AG09319 (cell line): ENCODE measurements around the gene CCDC124.
A peak's percentile ranks its signal among the peaks of the same experiment; 100 is the strongest.
"Not testable (repeated sequence)": the region's sequence is repeated elsewhere in the genome, so short reads cannot be mapped to it uniquely, and the experiment has no call there.

ENCODE experiments used
- DNase-seq: peaks from one replicate; pipeline ENCODE4 v3.0.0-alpha.2; 2010; ENCODE audit warnings: low read depth; ENCODE audit errors: extremely low read depth
- TF ChIP-seq, protein P1 (sequence below): IDR thresholded peaks from 2 replicates; pipeline ENCODE4 v1.5.1; 2011; ENCODE audit warnings: low read depth, mild to moderate bottlenecking, inconsistent platforms, low read length, moderate library complexity

Gene CCDC124

DNA sequence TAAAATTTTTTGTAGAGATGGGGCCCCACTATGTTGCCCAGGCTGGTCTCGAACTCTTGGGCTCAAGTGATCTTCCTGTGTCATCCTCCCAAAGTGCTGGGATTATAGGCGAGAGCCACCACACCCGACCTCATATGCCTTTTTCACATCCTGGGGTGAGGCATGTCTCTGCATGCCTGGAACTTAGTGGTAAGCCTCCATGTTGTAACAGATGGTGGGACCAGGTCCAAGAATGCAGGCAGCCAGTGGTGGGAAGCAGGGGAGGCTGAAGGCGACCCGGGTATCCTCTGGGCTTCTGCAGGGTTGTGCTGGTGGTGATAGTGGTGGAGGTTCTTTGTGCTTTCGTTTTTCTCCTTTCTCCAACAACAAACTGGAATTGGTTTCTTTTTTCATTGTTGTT lies 30.1 kb upstream of the CCDC124 start:
- TF ChIP-seq, protein P1, sequence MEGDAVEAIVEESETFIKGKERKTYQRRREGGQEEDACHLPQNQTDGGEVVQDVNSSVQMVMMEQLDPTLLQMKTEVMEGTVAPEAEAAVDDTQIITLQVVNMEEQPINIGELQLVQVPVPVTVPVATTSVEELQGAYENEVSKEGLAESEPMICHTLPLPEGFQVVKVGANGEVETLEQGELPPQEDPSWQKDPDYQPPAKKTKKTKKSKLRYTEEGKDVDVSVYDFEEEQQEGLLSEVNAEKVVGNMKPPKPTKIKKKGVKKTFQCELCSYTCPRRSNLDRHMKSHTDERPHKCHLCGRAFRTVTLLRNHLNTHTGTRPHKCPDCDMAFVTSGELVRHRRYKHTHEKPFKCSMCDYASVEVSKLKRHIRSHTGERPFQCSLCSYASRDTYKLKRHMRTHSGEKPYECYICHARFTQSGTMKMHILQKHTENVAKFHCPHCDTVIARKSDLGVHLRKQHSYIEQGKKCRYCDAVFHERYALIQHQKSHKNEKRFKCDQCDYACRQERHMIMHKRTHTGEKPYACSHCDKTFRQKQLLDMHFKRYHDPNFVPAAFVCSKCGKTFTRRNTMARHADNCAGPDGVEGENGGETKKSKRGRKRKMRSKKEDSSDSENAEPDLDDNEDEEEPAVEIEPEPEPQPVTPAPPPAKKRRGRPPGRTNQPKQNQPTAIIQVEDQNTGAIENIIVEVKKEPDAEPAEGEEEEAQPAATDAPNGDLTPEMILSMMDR: no peak
- DNase-seq: peak; percentile 7

DNA sequence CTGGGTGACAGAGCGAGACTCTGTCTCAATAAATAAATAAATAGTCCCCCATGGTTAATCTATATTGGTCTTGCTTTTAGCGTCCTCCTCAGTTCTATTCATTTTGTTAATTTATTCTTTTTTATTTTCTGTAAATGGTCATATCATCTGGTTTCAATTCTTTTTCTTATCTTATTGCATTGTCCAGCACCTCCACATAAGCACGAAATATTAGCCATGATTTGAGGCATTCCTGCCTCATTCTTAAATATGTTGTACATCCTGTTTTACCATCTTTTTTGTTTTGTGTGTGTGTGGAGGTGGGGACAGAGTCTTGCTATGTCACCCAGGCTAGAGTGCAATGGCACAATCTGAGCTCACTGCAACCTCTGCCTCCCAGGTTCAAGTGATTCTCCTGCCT lies 24.6 kb upstream of the CCDC124 start:
- no peak for DNase-seq
- TF ChIP-seq, protein P1: no peak

DNA sequence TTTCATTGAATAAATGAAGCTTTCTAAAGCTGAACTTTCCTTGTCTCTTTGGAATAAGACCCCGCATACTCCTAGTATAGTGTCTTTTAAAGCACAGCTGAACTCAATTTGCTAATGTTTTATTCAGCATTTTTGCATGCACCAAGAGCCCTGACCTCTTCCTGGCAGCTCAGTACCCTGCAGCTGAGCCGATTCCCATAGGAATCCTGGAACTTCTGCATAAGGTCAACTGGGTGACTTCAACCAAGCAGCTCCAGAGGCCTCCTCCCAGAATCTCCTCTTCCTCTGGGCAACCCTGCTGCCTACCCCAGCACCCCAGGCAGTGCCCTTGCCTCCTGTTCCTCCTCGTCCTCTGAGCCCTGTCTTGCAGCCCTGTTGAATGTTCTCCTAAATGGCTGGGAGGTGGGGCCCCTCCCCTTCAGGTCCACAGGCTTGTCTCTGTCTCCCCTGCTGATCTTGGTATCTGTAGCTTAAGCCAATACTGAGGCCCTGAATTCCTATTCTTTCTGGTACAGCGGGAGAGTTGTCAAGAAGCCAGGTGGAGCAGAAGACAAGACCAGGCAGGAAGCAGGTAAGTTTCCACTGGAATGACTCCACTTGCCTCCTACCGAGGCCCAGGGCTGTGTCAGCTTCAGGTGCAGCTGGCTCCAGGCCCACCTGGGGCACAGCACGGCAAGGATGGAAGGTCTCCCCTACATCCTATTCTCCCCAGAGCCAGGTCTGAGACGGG lies 23.6 kb upstream of the CCDC124 start:
- TF ChIP-seq, protein P1: no peak
- DNase-seq: no peak

DNA sequence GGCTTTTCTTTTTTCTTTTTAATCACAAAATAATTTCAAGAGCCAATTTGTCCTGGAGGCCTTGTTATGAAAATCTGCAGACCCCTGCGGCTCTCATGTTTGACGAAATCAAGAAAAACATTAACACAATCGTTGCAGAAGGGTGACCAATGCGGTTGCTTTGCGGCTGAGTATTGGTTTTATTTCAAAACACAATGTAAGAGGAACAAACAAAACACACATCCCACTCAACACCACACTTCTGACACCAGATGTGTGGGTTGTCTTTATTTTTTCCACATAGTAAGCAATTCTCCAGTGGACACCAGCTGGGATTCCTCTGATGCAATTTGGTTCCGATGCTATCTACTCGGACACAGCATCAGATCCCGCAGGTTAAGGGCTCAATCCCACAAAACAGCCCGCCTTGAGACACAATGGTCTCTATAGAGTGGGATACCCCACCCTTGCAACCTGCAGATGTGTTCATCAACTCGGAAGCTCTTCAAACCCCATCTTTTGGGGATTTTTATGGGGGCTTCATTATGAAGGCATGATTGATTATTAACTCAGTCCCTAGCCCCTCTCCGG lies 21.9 kb upstream of the CCDC124 start:
- no peak for DNase-seq
- TF ChIP-seq, protein P1: no peak

DNA sequence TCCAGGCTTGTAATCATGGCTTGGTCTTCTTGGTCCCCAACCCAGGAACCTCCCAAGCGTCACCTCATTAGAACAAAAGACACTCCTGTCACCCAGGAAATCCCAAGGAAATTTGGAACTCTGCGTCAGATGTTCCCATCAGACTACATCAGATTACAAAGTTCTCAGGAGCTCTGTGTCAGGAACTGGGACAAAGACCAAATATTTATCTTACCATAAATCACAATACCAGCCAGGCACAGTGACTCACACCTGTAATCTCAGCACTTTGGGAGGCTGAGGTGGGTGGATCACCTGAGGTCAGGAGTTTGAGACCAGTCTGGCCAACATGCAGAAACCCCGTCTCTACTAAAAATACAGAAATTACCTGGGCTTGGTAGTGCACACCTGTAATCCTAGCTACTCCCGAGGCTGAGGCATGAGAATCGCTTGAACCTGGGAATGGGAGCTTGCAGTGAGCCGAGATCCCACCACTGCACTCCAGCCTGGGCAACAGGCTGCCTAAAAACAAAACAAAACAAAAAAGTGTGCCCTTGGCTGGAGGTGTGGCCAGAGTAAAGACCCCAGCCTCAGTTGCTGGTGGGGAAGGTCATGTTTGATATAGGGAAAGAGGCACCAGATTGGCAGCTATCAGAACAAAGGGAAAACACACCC lies 16.7 kb upstream of the CCDC124 start:
- DNase-seq: no peak
- TF ChIP-seq, protein P1: no peak

DNA sequence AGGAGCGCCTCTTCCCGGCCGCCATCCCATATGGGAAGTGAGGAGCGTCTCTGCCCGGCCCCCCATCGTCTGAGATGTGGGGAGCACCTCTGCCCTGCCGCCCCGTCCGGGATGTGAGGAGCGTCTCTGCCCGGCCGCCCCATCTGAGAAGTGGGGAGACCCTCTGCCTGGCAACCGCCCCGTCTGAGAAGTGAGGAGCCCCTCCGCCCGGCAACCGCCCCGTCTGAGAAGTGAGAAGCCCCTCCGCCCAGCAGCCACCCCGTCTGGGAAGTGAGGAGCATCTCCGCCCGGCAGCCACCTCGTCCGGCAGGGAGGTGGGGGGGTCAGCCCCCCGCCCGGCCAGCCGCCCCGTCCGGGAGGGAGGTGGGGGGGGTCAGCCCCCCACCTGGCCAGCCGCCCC lies 14.7 kb upstream of the CCDC124 start:
- DNase-seq: not testable (repeated sequence)

DNA sequence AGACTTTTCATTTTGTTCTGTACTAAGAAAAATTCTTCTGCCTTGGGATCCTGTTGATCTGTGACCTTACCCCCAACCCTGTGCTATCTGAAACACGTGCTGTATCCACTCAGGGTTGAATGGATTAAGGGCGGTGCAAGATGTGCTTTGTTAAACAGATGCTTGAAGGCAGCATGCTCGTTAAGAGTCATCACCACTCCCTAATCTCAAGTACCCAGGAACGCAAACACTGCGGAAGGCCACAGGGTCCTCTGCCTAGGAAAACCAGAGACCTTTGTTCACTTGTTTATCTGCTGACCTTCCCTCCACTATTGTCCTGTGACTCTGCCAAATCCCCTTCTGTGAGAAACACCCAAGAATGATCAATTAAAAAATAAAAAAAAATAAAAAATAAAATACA lies 13.7 kb upstream of the CCDC124 start:
- DNase-seq: not testable (repeated sequence)

DNA sequence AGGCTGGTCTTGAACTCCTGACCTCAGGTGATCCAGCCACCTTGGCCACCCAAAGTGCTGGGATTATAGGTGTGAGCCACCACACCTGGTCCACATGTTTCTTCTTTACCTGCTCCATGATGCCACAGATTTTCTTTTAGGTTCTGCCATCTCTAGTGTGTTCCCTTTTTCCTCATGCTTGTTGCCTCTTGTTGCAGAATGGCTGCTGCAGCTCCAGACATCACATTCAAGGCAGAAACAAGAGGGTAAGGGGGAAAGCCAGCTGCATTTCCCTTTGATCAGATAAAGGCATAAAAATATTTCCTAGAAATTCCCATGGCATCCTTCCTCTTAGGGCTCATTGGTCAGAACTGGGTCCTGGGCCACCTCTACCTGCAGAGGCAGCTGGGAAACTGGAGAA lies 12.3 kb upstream of the CCDC124 start:
- TF ChIP-seq, protein P1: no peak
- no peak for DNase-seq
